Ascending aorta (tissue), 2 donors: Measurements from ENCODE around the gene RENBP. TPM values are rescaled to one million over a fixed set of nuclear protein-coding genes. Genes with fewer than 3 reads are reported as not detected.

ENCODE experiments used
- DNase-seq, 2 donors: peaks; one replicate each; pipeline ENCODE4 v3.0.0-alpha.2; 2019; ENCODE audit warnings: low spot score in 2 of 2
- H3K27ac ChIP-seq, 2 donors: fragments of 200-600 bp; sonication (generic); one replicate each; pipeline ENCODE4 v1.5.1; 2016 to 2017; ENCODE audit warnings: mild to moderate bottlenecking in 1 of 2
- H3K27me3 ChIP-seq: fragments of 200-600 bp; sonication (generic); one replicate; pipeline ENCODE4 v1.5.1; 2017
- H3K36me3 ChIP-seq, 2 donors: fragments of 200-600 bp; sonication (generic); one replicate each; pipeline ENCODE4 v1.5.1; 2016
- H3K4me1 ChIP-seq, 2 donors: fragments of 200-600 bp; sonication (generic); one replicate each; pipeline ENCODE4 v1.5.1; 2016 to 2017; ENCODE audit warnings: mild to moderate bottlenecking in 1 of 2
- H3K4me3 ChIP-seq, 2 donors: fragments of 200-600 bp; sonication (generic); one replicate each; pipeline ENCODE4 v1.5.1; 2016 to 2017; ENCODE audit warnings: mild to moderate bottlenecking in 1 of 2
- H3K9me3 ChIP-seq, 2 donors: fragments of 200-600 bp; sonication (generic); one replicate each; pipeline ENCODE4 v1.5.1; 2016
- intact Hi-C: fragments of 100-400 bp; cut with DNase I; formaldehyde crosslinking; loops from one replicate; pipeline ENCODE4 v1.15.1; 2023
- total RNA-seq: library from RNA; depleted of rRNA; stranded (reverse); fragments of >200 nt; gene quantifications from one replicate; pipeline ENCODE4 v1.1.0, GENCODE V29; 2016
- TF ChIP-seq, protein P1 (sequence below), 3 experiments: fragments of 200-600 bp in 2 of 3; fragments of 450-650 bp in 1 of 3; sonication (generic) in 2 of 3; IDR thresholded peaks; one replicate each; pipeline ENCODE4 v1.5.1; 2016 to 2019; ENCODE audit warnings: antibody characterized with exemption in 3 of 3, mild to moderate bottlenecking in 1 of 3, moderate library complexity in 1 of 3

RENBP gene
- total RNA-seq, 1 donor from 2014 or later = 15.5 TPM

DNA sequence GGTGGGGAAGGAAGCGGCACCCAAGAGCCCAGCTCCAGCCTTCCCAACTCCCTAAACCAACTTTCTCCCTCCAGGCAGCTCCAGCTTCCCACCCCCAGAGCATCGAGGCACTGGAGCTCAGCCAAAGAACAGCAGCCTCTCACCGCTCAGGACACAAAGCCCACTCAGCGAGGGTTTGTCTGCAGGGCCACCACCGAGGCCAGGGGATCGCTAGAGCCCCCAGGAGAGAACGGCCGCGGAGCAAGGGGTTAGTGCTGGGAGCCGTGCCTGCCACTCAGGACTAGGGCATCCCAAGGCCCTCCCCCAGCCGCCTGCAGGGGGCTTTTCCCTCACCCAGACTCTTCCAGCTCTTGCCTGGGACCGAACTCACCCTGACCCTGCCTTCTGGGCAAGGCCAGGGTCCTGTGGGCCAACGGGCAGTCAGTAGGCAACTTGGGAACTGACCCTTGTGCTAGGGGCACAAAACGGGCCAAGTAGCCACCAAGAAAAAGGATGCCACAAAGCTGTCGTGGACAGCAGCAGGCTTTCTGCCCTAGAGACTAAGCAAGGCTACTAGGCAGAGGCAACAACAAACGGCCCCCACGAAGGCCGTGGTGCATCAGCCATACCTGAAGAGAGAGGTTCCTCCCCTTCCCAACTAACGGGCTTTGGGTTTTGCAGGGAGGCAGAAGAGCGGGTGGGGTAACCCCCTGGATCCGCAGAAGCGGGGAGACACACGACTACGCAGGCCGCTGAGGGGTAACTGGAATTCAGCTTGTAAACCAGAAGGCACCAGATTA lies 24.9 kb upstream of the RENBP start:
- DNase-seq = no peak
- H3K4me1 ChIP-seq = peaks cover 18 to 21% of the 10 kb centered on the region in 2 donors
- intact Hi-C loops = no loop called here

DNA sequence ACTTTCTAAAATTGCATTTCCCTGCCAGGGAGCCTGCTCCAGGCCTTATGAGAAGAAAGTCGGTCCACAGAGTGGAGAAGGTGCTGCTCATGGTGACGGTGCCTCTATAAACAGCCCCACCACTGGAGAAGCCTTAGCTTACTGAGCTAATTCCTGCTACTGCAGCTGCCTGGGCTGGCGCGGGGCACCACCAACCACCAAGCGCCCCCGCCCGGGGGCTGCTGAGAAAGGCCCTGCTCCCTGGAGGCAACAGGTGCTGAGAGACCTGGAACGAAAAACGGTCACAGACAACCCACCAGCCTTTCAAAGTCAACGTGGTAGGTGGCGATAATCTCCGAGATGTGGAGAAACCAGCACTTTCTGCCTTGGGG lies 24.3 kb upstream of the RENBP start:
- Histone ChIP-seq H3K36me3 (peaks cover 6 to 8% of the 10 kb centered on the region in 2 donors), H3K9me3 (no peaks in the 10 kb centered on the region), H3K27me3 (no peaks in the 10 kb centered on the region), H3K27ac (peak overlapping the region; percentile 98 to 99), H3K4me1 (peaks cover 16 to 21% of the 10 kb centered on the region in 2 donors), H3K4me3 (peak overlapping the region; percentile 84 to 91)
- TF ChIP-seq, protein P1, sequence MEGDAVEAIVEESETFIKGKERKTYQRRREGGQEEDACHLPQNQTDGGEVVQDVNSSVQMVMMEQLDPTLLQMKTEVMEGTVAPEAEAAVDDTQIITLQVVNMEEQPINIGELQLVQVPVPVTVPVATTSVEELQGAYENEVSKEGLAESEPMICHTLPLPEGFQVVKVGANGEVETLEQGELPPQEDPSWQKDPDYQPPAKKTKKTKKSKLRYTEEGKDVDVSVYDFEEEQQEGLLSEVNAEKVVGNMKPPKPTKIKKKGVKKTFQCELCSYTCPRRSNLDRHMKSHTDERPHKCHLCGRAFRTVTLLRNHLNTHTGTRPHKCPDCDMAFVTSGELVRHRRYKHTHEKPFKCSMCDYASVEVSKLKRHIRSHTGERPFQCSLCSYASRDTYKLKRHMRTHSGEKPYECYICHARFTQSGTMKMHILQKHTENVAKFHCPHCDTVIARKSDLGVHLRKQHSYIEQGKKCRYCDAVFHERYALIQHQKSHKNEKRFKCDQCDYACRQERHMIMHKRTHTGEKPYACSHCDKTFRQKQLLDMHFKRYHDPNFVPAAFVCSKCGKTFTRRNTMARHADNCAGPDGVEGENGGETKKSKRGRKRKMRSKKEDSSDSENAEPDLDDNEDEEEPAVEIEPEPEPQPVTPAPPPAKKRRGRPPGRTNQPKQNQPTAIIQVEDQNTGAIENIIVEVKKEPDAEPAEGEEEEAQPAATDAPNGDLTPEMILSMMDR (IDR thresholded peaks at IDR 0.05) = no peak
- intact Hi-C loops = no loop called here
- DNase-seq = no peak

More for the DNA sequence above, 24.9 kb upstream of the RENBP start:
- TF ChIP-seq, protein P1 (IDR thresholded peaks at IDR 0.05) = no peak
- Histone ChIP-seq H3K27me3 (no peaks in the 10 kb centered on the region), H3K27ac (peak overlapping the region; percentile 98 to 99), H3K9me3 (no peaks in the 10 kb centered on the region), H3K4me3 (peak overlapping the region; percentile 84 to 91), H3K36me3 (peaks cover 1 to 3% of the 10 kb centered on the region in 2 donors)

DNA sequence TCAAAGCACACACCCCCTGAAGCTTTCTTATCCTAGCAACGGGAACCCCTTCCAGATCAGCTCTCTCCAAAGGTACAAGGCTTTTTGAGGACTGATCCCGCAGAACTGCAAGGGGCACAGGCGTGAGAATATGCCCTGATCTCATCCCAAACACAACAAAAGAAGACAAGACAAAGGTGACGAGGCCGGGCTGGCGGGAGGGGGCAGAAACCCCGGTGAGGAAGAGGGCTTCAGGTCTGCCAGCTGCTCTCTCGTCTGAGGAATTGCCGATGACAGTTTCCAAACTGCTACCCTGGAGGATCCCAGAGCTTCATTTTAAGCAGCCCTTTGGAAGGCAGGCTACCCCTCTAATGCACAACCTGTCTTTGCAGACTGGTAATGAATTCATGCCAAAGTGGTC lies 23.8 kb upstream of the RENBP start:
- no peak for DNase-seq
- Histone ChIP-seq H3K27me3 (no peaks in the 10 kb centered on the region), H3K4me3 (peak overlapping the region in 1 of 2 donors; percentile 91), H3K9me3 (no peaks in the 10 kb centered on the region), H3K4me1 (peaks cover 11 to 21% of the 10 kb centered on the region in 2 donors), H3K36me3 (peaks cover 11 to 13% of the 10 kb centered on the region in 2 donors), H3K27ac (peak overlapping the region; percentile 10 to 98)
- intact Hi-C loops = no loop called here
- TF ChIP-seq, protein P1 (IDR thresholded peaks at IDR 0.05) = no peak

DNA sequence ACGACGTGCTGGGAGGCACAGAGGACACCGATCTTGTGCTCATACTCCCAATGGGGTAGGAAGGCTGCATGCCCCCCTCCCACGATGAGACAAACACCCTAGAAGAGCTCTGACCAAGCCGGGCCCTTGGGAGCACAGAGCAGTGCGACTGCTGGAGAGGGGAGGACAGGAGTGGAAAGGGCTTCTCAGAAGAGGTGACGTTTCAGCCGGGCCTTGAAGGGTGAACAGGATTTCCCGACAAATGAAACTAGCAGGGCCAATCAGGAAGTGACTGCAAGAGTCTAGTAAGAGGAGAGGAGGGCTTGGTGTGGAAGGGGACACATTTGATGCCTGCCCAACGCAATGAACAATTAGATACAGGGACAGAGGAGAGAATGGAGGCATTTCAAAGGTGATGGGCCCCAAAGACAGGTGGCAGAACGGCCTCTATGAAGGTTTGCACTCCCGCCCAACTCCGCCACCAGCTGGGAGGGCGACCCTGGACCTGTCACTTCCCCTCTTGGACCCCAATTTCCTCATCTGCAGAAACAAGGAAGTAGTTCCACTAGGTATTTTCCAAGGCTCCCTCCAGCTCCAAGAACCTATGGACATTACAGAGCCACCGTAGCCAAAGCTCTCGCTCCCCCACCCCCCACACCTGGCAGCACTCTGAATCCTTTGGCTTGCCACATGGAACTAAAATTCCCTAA lies 23.2 kb upstream of the RENBP start:
- intact Hi-C loops = no loop called here
- Histone ChIP-seq H3K4me1 (peaks cover 10 to 21% of the 10 kb centered on the region in 2 donors), H3K4me3 (no peak overlapping the region), H3K36me3 (peaks cover 15 to 17% of the 10 kb centered on the region in 2 donors), H3K27me3 (no peaks in the 10 kb centered on the region), H3K27ac (peak overlapping the region; percentile 10 to 98), H3K9me3 (no peaks in the 10 kb centered on the region)
- no peak for DNase-seq
- TF ChIP-seq, protein P1 (IDR thresholded peaks at IDR 0.05) = no peak

DNA sequence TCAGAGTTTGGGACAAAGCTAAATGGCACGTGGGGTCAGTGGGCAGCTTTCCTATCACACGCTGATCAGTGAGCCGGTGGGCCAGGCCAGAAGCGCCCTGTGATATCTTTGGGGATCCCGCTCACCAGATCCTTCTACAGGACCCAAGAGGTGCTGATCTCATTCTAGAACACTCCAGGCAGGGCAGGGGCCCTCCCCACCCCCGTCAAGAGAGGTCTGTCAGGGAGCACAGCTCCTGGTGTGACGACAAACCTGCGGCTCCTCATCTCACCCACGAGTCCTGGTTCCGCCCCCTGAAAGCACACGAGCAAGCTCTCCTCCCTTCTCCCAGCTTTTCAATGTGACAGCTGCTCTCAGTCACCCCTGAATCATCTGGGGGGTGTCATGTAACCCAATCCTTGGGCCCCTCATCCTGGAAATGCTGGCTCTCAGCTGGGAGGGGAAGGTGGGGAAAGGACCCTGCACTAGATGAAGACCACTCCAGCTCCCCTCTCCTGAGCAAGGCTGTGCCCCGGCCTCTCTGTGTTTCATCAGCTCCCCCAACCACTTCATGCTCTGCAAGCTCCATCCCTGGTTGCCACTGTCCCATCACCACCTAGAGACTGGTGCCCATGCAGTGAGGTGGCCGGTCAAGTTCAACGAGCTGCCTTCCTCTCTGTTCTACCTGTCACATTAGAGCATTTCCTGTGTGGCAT lies 22.5 kb upstream of the RENBP start:
- DNase-seq = no peak

More for the DNA sequence above, 22.5 kb upstream of the RENBP start:
- Histone ChIP-seq H3K4me1 (peaks cover 10 to 21% of the 10 kb centered on the region in 2 donors), H3K27ac (peak overlapping the region; percentile 10 to 43), H3K4me3 (peak overlapping the region in 1 of 2 donors; percentile 10), H3K36me3 (peaks cover 19 to 24% of the 10 kb centered on the region in 2 donors), H3K9me3 (no peaks in the 10 kb centered on the region), H3K27me3 (no peaks in the 10 kb centered on the region)
- intact Hi-C loops = no loop called here
- TF ChIP-seq, protein P1 (IDR thresholded peaks at IDR 0.05) = no peak
